Keratinocyte (primary cell): ENCODE measurements around the gene OR1F1.

Experiments
- CTCF ChIP-seq, 3 experiments: IDR thresholded peaks in 1 of 3; conservative IDR thresholded peaks in 1 of 3; optimal IDR thresholded peaks in 1 of 3; 2 replicates in 2 of 3; 3 replicates in 1 of 3; pipeline versions ENCODE3 to v1.5.1; 2011; ENCODE audit warnings: low read length in 3 of 3, mild to moderate bottlenecking in 3 of 3, moderate library complexity in 2 of 3, control low read depth in 1 of 3, inconsistent platforms in 1 of 3; ENCODE audit not compliant: insufficient read depth in 2 of 3; ENCODE audit errors: extremely low read depth in 1 of 3
- EZH2 ChIP-seq: IDR thresholded peaks from one replicate; pipeline ENCODE4 v1.6.1; 2012; ENCODE audit warnings: inconsistent platforms, mild to moderate bottlenecking, low read length, moderate library complexity

- TF ChIP-seq CTCF (optimal IDR thresholded peaks at IDR 0.05 in 1 of 3, IDR thresholded peaks at IDR 0.05 in 1 of 3, conservative IDR thresholded peaks at IDR 0.05 in 1 of 3; ENCODE audit: extremely low read depth in 1 of 3, insufficient read depth in 2 of 3, low read length in 3 of 3) (no peak), EZH2 (no peak)
These were observed 886 bp upstream of the OR1F1 start for GRCh38 chr16:3186946-3187690.
